LHCN-M2 (cell line): ENCODE data around the gene STAT5A. TPM values are rescaled to one million over a fixed set of nuclear protein-coding genes. Genes with fewer than 3 reads are reported as not detected.
"Not testable (repeated sequence)": the region's sequence is repeated elsewhere in the genome, so short reads cannot be mapped to it uniquely, and the experiment has no call there.

Source experiments
- DNase-seq: peaks from one replicate; pipeline ENCODE4 v3.0.0-alpha.2; 2012; ENCODE audit warnings: low read depth
- polyA plus RNA-seq: library from polyadenylated mRNA; unstranded; fragments of >200 nt; gene quantifications from one replicate; pipeline ENCODE4 v1.2.1, GENCODE V29; 2012; ENCODE audit warnings: missing spikeins
- total RNA-seq: library from RNA; depleted of rRNA; stranded (reverse); fragments of >200 nt; gene quantifications from 2 replicates; pipeline ENCODE4 v1.2.3, GENCODE V29; 2014; rRNA removed

Gene STAT5A
- 4.5 and 5.2 TPM in 2 replicates for total RNA-seq
- polyA plus RNA-seq, result 3.2 TPM

DNA sequence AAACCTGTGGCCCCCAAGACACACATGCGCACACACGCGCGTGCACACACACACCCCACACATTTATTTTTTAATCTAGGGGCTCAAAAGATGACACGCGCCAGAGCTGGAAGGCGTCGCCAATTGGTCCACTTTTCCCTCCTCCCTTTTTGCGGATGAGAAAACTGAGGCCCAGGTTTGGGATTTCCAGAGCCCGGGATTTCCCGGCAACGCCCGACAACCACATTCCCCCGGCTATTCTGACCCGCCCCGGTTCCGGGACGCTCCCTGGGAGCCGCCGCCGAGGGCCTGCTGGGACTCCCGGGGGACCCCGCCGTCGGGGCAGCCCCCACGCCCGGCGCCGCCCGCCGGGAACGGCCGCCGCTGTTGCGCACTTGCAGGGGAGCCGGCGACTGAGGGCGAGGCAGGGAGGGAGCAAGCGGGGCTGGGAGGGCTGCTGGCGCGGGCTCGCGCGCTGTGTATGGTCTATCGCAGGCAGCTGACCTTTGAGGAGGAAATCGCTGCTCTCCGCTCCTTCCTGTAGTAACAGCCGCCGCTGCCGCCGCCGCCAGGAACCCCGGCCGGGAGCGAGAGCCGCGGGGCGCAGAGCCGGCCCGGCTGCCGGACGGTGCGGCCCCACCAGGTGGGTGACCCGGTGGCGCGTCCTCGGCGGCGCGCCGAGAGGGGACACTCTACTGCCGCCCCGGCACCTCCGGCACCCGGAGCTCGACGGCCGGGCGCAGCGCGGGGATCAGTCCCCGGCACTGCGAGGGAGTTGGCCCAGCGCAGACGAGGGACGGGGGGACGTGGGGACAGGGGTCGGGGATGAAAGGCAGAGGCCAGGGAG, at the start of gene STAT5A:
TSS of gene STAT5A (plus strand) at position 522 of the 826 bp plus-strand sequence. CDS start 914 bp downstream, outside the sequence.
- peak; percentile 63 for DNase-seq

DNA sequence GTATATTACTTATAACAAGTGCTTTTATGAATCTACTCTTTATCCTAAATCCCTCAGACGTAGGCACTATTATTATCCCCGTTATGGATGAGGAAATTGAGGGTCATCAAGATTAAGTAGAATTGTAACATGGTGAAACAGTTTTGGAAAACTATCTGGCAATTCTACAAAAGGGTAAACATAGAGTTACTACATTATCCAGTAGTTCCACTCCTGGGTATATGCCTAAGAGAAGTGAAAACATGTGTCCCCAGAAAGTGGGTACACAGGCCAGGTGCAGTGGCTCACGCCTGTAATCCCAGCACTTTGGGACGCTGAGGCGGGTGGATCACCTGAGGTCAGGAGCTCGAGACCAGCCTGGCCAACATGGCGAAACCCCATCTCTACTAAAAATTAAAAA, 48.7 kb upstream of the STAT5A start:
- not testable (repeated sequence) for DNase-seq

GRCh38 chr17:42240201-42240600, 48.1 kb upstream of the STAT5A start:
- no peak for DNase-seq

- DNase-seq, result not testable (repeated sequence)
These were observed 47.4 kb upstream of the STAT5A start for GRCh38 chr17:42240863-42241262.

DNA sequence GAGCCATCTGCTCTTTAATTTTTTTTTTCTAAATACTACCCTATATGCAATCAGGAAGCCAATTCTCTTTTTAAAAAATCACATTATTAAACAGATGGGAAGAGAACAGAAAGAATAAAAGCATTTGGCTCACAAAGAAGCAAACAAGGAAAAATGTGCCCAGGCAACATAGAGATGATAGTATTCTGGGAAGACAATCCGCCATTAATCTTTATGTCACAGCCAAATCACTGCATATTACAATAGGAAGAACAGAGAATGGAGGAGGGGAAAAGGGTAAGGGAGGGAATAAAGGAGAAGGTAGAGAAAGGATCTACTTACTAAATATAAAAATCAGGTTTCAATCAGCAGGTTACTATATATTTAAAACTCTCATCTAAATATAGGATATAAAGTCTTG, 46.4 kb upstream of the STAT5A start:
- DNase-seq, result no peak

DNA sequence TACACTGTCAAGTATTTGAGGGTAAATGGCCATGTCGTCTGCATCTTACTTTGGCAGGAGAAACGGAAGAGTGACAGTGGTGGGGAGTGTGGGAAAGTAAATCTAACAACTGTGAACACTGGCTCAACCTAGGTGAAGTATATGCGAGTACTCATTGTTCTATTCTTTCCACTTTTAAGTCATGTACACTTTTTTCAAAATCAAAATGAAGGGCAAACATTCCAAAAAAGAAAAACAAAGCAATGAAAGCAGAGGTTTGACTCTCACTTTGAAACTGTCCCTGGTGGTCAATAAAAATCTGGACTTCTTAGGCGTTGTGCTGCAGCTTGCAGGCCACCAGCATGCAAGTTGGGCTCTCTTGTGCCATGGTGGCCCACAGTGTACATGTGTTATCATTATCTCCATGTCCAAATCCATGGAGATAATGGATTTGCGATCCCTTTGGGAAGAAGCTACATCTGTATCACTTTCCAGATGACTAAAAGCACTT, 44.8 kb upstream of the STAT5A start:
- no peak for DNase-seq

DNA sequence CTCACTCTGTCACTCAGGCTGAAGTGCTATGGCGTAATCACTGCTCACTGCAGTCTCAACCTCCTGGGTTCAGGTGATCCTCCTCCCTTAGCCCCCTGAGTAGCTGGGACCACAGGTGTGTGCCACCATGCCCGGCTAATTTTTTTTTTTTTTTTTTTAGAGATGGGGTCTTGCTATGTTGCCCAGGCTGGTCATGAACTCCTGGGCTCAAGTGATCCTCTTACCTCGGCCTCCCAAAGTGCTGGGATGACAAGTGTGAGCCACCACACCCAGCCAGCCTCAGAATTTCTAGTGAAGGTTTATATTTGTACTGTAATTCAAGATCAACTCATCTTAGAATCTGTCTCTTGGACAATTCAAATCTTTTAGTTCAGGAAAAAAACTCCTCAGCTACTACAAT, 44.2 kb upstream of the STAT5A start:
- DNase-seq, result not testable (repeated sequence)

GRCh38 chr17:42245183-42245582, 43.1 kb upstream of the STAT5A start:
- not testable (repeated sequence) for DNase-seq

DNA sequence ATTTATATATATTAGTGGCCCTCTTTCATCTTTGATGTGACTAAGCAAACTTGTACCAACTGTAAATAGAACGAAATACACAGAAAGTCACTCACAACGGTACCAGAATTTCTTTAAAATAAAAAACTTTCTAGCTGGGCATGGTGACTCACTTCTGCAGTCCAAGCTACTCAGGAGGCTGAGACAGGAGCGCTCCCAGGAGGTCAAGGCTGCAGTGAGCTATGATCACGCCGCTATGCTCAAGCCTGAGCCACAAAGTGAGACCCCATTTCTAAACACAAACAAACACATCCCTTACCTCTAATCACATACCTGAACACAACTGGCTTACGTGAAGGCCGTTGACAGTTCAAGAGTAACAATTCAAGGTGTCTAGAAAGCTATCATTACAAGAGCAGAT, 41.8 kb upstream of the STAT5A start:
- DNase-seq, result no peak

DNA sequence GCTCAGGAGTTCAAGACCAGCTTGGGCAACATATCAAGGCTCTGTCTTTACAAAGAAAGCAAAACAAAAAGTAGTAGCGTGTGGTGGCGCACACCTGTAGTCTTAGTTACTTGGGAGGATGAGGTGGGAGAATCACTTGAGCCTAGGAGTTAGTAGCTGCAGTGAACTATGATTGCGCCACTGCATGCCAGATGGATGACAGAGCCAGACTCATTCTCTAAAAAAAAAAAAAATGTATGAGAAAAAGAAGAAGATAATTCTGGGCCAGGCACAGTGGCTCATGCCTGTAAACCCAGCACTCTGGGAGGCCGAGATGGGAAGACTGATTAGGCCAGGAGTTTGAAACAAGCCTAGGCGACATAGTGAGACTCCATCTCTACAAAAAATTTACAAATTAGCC, 40.6 kb upstream of the STAT5A start:
- DNase-seq, result peak; percentile 37

GRCh38 chr17:42248351-42249179, 39.7 kb upstream of the STAT5A start:
- DNase-seq, result peak; percentile 86

- DNase-seq, result no peak
These were observed 38.4 kb upstream of the STAT5A start for GRCh38 chr17:42249681-42250446.

DNA sequence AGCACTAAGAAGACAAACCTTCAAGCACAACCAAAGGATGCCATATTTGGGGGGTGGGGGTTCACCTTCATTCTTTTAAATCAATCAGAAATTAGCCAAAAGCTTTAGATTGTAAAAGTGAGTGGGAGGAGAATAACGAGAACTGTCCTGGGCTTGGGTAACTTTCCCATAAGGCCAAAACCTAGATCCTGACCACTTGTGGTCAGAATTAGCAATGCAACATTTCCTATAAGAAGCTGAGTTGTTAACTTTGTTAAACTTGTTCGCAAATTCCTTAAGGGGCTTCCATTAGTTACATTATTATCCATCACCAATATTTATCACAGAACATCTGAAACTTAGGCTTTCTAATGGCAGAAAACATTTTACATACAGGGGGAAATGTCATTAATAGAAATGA, 37.2 kb upstream of the STAT5A start:
- no peak for DNase-seq

DNA sequence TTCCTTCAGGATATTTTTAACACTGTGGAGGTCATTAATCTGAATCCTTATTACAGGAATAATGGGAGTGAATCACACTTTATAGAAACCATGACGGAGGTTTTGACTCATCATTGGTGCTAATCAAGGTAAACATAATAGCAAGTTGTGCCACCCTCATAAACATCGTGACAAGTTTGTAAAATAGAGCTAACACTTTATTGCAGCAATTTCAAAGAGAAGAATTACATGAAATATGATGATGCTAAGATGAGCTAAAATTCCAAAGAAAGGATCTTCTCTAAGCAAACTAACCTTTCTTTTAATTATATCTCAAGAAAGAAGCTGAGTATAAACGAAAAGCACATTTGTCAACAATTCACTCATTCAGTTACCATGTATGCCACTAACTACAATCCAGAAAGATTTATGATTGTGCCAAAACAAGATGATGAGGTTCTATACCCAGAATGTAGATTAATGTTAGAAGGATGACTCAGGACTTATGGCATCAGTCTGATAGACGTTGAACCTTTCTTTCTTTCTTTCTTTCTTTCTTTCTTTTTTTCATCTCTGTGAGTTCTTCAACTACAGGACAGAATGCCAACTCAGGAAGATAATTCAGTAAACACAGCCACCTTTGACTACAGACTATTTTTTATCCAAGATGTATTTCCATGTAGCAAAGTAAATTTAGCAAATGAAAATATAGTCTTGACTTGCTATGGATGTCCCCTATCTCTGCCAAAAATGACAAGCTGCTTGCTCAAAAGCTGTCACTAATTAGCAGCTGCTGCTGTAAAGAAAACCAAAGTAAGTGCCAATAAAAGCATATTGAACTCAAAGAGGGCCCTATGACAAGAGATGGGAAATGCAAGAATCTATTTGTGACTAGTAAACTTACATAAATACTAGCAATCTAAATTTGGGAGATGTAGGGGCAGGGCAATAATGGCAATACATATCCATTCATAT, 35.4 kb upstream of the STAT5A start:
- DNase-seq, result no peak

GRCh38 chr17:42253578-42253977, 34.7 kb upstream of the STAT5A start:
- no peak for DNase-seq

- DNase-seq, result no peak
These were observed 32.9 kb upstream of the STAT5A start for GRCh38 chr17:42255445-42255844.

GRCh38 chr17:42260318-42260717, 28.0 kb upstream of the STAT5A start:
- DNase-seq, result no peak

GRCh38 chr17:42264366-42264765, 23.9 kb upstream of the STAT5A start:
- not testable (repeated sequence) for DNase-seq

DNA sequence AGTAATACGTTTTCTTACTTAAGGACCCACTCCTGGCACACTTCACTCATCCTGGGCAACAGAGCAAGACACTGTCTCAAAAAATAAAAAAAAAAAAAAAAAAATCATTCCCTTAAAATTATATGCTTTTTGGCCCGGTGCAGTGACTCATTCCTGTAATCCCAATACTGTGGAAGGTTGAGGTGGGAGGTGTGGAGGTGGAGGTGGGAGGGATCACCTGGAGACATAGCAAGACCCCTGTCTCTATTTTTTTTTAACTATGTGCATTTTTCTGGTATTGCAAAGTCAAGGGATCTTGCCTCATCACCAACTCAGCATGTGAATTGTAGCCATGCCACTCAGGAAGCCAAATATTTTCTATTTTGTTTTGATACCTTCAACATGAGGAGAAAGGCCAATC, 21.8 kb upstream of the STAT5A start:
- no peak for DNase-seq
